OCI-LY7 (cell line): ENCODE data around the gene KLHL1.

ENCODE experiments used
- CTCF ChIP-seq: fragments of 200-600 bp; sonication (generic); conservative IDR thresholded peaks from 2 replicates; pipeline ENCODE4 v1.5.1; 2014; ENCODE audit warnings: mild to moderate bottlenecking, antibody characterized with exemption, low read length, moderate library complexity, mixed read lengths
- EZH2phosphoT487 ChIP-seq: fragments of 200-600 bp; sonication (generic); IDR thresholded peaks from 2 replicates; pipeline ENCODE4 v1.6.1; 2018; ENCODE audit warnings: low read depth, borderline replicate concordance, mild to moderate bottlenecking, mixed run types, antibody characterized with exemption, low read length, moderate library complexity, mixed read lengths

DNA sequence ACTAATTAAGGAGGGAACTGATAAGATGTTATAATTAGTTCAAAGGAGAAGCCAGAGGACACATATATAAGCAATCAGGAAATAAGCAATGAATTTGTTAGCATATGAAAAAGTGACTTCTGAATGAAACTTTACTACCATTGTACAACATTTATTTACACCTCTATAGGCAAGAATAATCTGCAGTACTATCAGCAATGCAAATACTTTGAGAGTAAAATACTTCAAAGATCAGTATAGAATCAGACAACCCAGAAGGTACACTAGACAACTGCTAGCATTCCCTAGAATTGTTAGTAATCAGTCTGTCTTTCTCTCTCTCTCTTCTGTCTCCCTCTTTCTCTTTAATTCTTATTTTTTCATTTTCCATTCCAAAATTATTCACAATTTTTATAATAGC is 197.5 kb downstream of the KLHL1 start:
- TF ChIP-seq CTCF (no peak), EZH2phosphoT487 (no peak)
